OCI-LY1 (cell line): ENCODE data around the gene APBA3.

Experiments
- H2AFZ ChIP-seq: fragments of 200-600 bp; sonication (generic), shearing (Covaris generic); 2 replicates; pipeline ENCODE4 v1.6.0; 2014; ENCODE audit warnings: antibody characterized with exemption, mild to moderate bottlenecking, low read length
- H3F3A ChIP-seq: fragments of 200-600 bp; sonication (generic), shearing (Covaris generic); 2 replicates; pipeline ENCODE4 v1.6.0; 2014; ENCODE audit warnings: mild to moderate bottlenecking, antibody characterized with exemption, low read length, moderate library complexity; ENCODE audit not compliant: insufficient read depth
- H3K27ac ChIP-seq: fragments of 200-600 bp; sonication (generic); 2 replicates; pipeline ENCODE4 v1.5.1; 2014; ENCODE audit warnings: low read length, mixed run types, mild to moderate bottlenecking, low read depth; ENCODE audit not compliant: poor library complexity, severe bottlenecking
- H3K27me3 ChIP-seq: fragments of 200-600 bp; sonication (generic); 2 replicates; pipeline ENCODE4 v1.6.0; 2014; ENCODE audit warnings: antibody characterized with exemption, mild to moderate bottlenecking, low read length, moderate library complexity; ENCODE audit not compliant: insufficient read depth
- H3K36me3 ChIP-seq: fragments of 200-600 bp; sonication (generic); 2 replicates; pipeline ENCODE4 v1.6.1; 2014; ENCODE audit warnings: mild to moderate bottlenecking, antibody characterized with exemption, low read length, moderate library complexity, mixed read lengths; ENCODE audit not compliant: insufficient read depth
- H3K4me1 ChIP-seq: fragments of 200-600 bp; sonication (generic); 2 replicates; pipeline ENCODE4 v1.5.1; 2014; ENCODE audit warnings: mild to moderate bottlenecking, low read length, moderate library complexity; ENCODE audit not compliant: insufficient read depth, severe bottlenecking
- H3K4me2 ChIP-seq: fragments of 200-600 bp; sonication (generic), shearing (Covaris generic); 2 replicates; pipeline ENCODE4 v1.6.1; 2014; ENCODE audit warnings: low read length
- H3K4me3 ChIP-seq: fragments of 200-600 bp; sonication (generic); 2 replicates; pipeline ENCODE4 v1.5.1; 2014; ENCODE audit warnings: low read length, low read depth, mild to moderate bottlenecking, mixed read lengths; ENCODE audit not compliant: poor library complexity, severe bottlenecking
- H3K79me2 ChIP-seq: fragments of 200-600 bp; shearing (Covaris generic); 2 replicates; pipeline ENCODE4 v1.6.1; 2016; ENCODE audit warnings: mixed run types, low read length, mixed read lengths; ENCODE audit not compliant: insufficient read depth
- H3K9ac ChIP-seq: fragments of 200-600 bp; sonication (generic), shearing (Covaris generic); 2 replicates; pipeline ENCODE4 v1.6.1; 2014; ENCODE audit warnings: mild to moderate bottlenecking, low read length, mixed read lengths
- H3K9me2 ChIP-seq: fragments of 200-600 bp; sonication (generic), shearing (Covaris generic); 2 replicates; pipeline ENCODE4 v1.6.1; 2014; ENCODE audit warnings: low read depth, mild to moderate bottlenecking, low read length, mixed read lengths
- H3K9me3 ChIP-seq: fragments of 200-600 bp; shearing (Covaris generic); 2 replicates; pipeline ENCODE4 v1.6.1; 2014; ENCODE audit warnings: low read length, mixed read lengths
- H4K20me1 ChIP-seq: fragments of 200-600 bp; sonication (generic), shearing (Covaris generic); 2 replicates; pipeline ENCODE4 v1.6.0; 2016; ENCODE audit warnings: mild to moderate bottlenecking, low read length; ENCODE audit not compliant: insufficient read depth
- EZH2 ChIP-seq: fragments of 200-600 bp; sonication (generic), shearing (Covaris generic); IDR thresholded peaks from 2 replicates; pipeline ENCODE4 v1.8.0; 2017; ENCODE audit warnings: borderline replicate concordance, mixed run types, mild to moderate bottlenecking, antibody characterized with exemption, low read length, moderate library complexity, mixed read lengths
- TF ChIP-seq, protein P1 (sequence below): fragments of 200-600 bp; sonication (generic), shearing (Covaris generic); IDR thresholded peaks from 2 replicates; pipeline ENCODE4 v1.5.1; 2017; ENCODE audit warnings: mild to moderate bottlenecking, antibody characterized with exemption, low read length, moderate library complexity, mixed read lengths

The APBA3 gene

DNA sequence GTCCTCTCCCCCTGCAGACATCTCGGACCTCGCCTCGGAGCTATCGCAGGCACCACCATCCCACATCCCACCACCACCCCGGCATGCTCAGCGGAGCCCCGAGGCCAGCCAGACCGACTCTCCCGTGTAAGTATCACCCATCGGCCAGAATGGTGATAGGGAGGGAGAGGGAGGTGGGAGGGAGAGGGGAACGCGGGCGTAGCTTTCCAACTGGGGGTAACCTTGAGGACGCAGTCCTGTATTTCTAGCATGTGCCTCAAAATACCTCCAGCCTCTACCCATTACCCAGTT, 27.2 kb downstream of the APBA3 start:
- Histone ChIP-seq H4K20me1 (no peaks in the 10 kb centered on the region), H3K4me1 (no peaks in the 10 kb centered on the region), H3F3A (no peaks in the 10 kb centered on the region), H3K9me3 (no peaks in the 10 kb centered on the region), H3K9me2 (no peaks in the 10 kb centered on the region), H3K36me3 (no peaks in the 10 kb centered on the region), H2AFZ (no peak overlapping the region), H3K79me2 (no peaks in the 10 kb centered on the region), H3K9ac (no peak overlapping the region), H3K27me3 (peaks cover 5% of the 10 kb centered on the region), H3K4me2 (no peak overlapping the region), H3K4me3 (no peak overlapping the region), H3K27ac (no peak overlapping the region)
- TF ChIP-seq, protein P1, sequence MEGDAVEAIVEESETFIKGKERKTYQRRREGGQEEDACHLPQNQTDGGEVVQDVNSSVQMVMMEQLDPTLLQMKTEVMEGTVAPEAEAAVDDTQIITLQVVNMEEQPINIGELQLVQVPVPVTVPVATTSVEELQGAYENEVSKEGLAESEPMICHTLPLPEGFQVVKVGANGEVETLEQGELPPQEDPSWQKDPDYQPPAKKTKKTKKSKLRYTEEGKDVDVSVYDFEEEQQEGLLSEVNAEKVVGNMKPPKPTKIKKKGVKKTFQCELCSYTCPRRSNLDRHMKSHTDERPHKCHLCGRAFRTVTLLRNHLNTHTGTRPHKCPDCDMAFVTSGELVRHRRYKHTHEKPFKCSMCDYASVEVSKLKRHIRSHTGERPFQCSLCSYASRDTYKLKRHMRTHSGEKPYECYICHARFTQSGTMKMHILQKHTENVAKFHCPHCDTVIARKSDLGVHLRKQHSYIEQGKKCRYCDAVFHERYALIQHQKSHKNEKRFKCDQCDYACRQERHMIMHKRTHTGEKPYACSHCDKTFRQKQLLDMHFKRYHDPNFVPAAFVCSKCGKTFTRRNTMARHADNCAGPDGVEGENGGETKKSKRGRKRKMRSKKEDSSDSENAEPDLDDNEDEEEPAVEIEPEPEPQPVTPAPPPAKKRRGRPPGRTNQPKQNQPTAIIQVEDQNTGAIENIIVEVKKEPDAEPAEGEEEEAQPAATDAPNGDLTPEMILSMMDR: no peak
- TF ChIP-seq EZH2: no peak

DNA sequence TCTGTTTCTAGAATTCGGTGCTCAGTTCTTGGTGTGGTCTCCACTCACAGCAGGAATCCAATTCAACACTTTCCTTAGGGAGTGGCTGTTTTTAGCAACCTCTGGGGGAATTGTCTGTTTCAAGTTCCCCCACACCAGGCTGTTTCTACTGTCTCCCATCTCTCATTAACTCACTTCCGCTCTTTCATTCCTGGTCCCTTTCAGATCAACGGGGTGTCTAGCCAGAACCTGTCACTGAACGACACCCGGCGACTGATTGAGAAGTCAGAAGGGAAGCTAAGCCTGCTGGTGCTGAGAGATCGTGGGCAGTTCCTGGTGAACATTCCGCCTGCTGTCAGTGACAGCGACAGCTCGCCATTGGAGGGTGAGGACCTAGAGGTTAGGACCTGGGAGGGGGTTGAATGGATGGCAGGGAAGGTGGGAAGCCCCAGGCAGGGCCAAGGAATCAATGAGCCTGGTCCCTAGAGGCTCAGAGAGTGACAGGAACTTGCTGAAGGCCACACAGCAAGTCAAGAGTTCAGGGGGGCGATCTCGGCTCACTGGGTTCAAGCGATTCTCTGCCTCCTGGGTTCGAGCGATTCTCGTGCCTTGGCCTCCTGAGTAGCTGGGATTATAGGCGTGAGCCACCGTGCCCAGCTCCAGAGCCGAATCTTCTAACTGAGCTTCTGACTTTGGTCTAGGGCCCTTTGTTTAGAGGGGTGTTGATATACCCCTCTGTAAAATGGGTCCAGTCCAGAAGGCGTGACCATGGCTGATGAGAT, 27.8 kb downstream of the APBA3 start:
- Histone ChIP-seq H3K9me2 (no peaks in the 10 kb centered on the region), H3K36me3 (no peaks in the 10 kb centered on the region), H3K4me1 (no peaks in the 10 kb centered on the region), H3K4me2 (no peak overlapping the region), H3K9ac (no peak overlapping the region), H4K20me1 (no peaks in the 10 kb centered on the region), H3K27ac (no peak overlapping the region), H2AFZ (no peak overlapping the region), H3K4me3 (no peak overlapping the region), H3K27me3 (peaks cover 5% of the 10 kb centered on the region), H3F3A (no peaks in the 10 kb centered on the region), H3K79me2 (no peaks in the 10 kb centered on the region), H3K9me3 (no peaks in the 10 kb centered on the region)
- no peak for TF ChIP-seq EZH2
- TF ChIP-seq, protein P1: no peak

DNA sequence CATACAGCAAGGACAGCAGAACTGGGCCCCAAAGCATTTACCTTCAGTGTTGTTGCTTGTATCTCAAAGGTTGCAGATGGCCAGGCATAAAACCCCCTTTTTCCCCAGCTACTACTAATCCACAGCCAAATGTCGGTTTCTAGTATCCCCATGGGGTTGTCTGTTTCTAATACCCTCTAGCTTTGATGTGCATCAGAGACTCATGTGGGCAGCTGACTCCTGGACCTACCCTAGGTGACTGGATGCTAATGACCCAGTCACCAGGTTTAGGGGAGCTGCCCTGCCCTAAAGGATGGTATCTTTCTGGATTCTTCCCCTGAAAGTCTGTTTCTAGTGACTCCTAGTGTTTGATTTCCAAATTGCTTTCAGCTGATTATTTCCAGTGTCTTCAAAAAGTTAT, 29.4 kb downstream of the APBA3 start:
- H3K9me3 ChIP-seq: no peaks in the 10 kb centered on the region
- no peaks in the 10 kb centered on the region for H4K20me1 ChIP-seq
- no peak overlapping the region for H3K4me2 ChIP-seq

More for the DNA sequence above, 29.4 kb downstream of the APBA3 start:
- no peak overlapping the region for H3K27ac ChIP-seq
- no peak overlapping the region for H3K4me3 ChIP-seq
- peaks cover 5% of the 10 kb centered on the region for H3K27me3 ChIP-seq
- H3F3A ChIP-seq: no peaks in the 10 kb centered on the region
- H3K9me2 ChIP-seq: no peaks in the 10 kb centered on the region
- H3K4me1 ChIP-seq: no peaks in the 10 kb centered on the region
- H3K36me3 ChIP-seq: no peaks in the 10 kb centered on the region
- no peak for TF ChIP-seq EZH2
- TF ChIP-seq, protein P1: no peak
- no peaks in the 10 kb centered on the region for H3K79me2 ChIP-seq
- H3K9ac ChIP-seq: no peak overlapping the region
- H2AFZ ChIP-seq: no peak overlapping the region
